HG02884 (cell line): ENCODE data around the gene ABI1.
"Not testable (repeated sequence)": the region's sequence is repeated elsewhere in the genome, so short reads cannot be mapped to it uniquely, and the experiment has no call there.

Experiments
- ATAC-seq: cut with Tn5 transposase; IDR thresholded peaks from one replicate; pipeline ENCODE4 v1.9.1; 2021; ENCODE audit warnings: mild to moderate bottlenecking, moderate library complexity; ENCODE audit not compliant: unreplicated experiment

Gene ABI1

GRCh38 chr10:26860443-26861204 is at the start of gene ABI1:
ABI1 (minus strand) TSS chr10:26860958; CDS start chr10:26860863, 95 bp downstream.
- peak; percentile 64 for ATAC-seq

- ATAC-seq, result no peak
These were observed 49.0 kb upstream of the ABI1 start for GRCh38 chr10:26909753-26910152.

GRCh38 chr10:26905253-26905781 is 44.6 kb upstream of the ABI1 start:
- not testable (repeated sequence) for ATAC-seq

GRCh38 chr10:26903431-26904217 is 42.9 kb upstream of the ABI1 start:
- no peak for ATAC-seq

GRCh38 chr10:26892306-26892923 is 31.7 kb upstream of the ABI1 start:
- peak; percentile 59 for ATAC-seq

- no peak for ATAC-seq
These were observed 30.2 kb upstream of the ABI1 start for GRCh38 chr10:26890956-26891355.

- ATAC-seq, result no peak
These were observed 27.0 kb upstream of the ABI1 start for GRCh38 chr10:26887611-26888215.

- peak; percentile 80 for ATAC-seq
These were observed 21.0 kb upstream of the ABI1 start for GRCh38 chr10:26881600-26882331.

GRCh38 chr10:26879744-26880143 is 19.0 kb upstream of the ABI1 start:
- ATAC-seq, result no peak

GRCh38 chr10:26870766-26871165 is 10.0 kb upstream of the ABI1 start:
- ATAC-seq, result no peak

- ATAC-seq, result no peak
These were observed 8.8 kb upstream of the ABI1 start for GRCh38 chr10:26869528-26869927.

GRCh38 chr10:26863351-26864076 is 2.8 kb upstream of the ABI1 start:
- ATAC-seq, result no peak

GRCh38 chr10:26861205-26861998 is 644 bp upstream of the ABI1 start:
- ATAC-seq, result no peak

GRCh38 chr10:26860102-26860442 is 686 bp downstream of the ABI1 start:
- ATAC-seq, result peak; percentile 6

- ATAC-seq, result no peak
These were observed 1.3 kb downstream of the ABI1 start for GRCh38 chr10:26859241-26860101.

- ATAC-seq, result no peak
These were observed 2.1 kb downstream of the ABI1 start for GRCh38 chr10:26858707-26859034.

GRCh38 chr10:26857991-26858706 is 2.6 kb downstream of the ABI1 start:
- ATAC-seq, result peak; percentile 29

GRCh38 chr10:26857553-26857952 is 3.2 kb downstream of the ABI1 start:
- not testable (repeated sequence) for ATAC-seq
